Left lung (tissue), 10 donors: Measurements from ENCODE around the gene RSL24D1. TPM values are rescaled to one million over a fixed set of nuclear protein-coding genes. Genes with fewer than 3 reads are reported as not detected.

Experiments used
- ATAC-seq: fragments of 200-7000 bp; cut with Tn5 transposase; one replicate; pipeline ENCODE4 v1.9.1; 2020; ENCODE audit warnings: moderate library complexity
- DNase-seq, 4 donors: peaks; one replicate each; pipeline ENCODE4 v3.0.0-alpha.2; 2013 to 2020
- H3K27ac ChIP-seq, 2 donors: fragments of 200-600 bp; sonication (generic) in 1 of 2; one replicate each; pipeline versions ENCODE4 v1.5.0 to v1.8.0; 2020 to 2021
- H3K27me3 ChIP-seq, 2 donors: fragments of 200-600 bp; sonication (generic) in 1 of 2; one replicate each; pipeline versions ENCODE4 v1.5.0 to v1.8.0; 2020 to 2021
- H3K36me3 ChIP-seq, 2 donors: fragments of 200-600 bp; sonication (generic) in 1 of 2; one replicate each; pipeline versions ENCODE4 v1.5.0 to v1.8.0; 2020 to 2021
- H3K4me1 ChIP-seq, 2 donors: fragments of 200-600 bp; one replicate each; pipeline ENCODE4 v1.8.0; 2021
- H3K4me3 ChIP-seq, 2 donors: fragments of 200-600 bp; sonication (generic) in 1 of 2; one replicate each; pipeline versions ENCODE4 v1.5.0 to v1.8.0; 2020 to 2021; ENCODE audit warnings: mild to moderate bottlenecking in 1 of 2
- H3K9me3 ChIP-seq, 2 donors: fragments of 200-600 bp; sonication (generic) in 1 of 2; one replicate each; pipeline versions ENCODE4 v1.5.0 to v1.8.0; 2020 to 2021
- CTCF ChIP-seq, 2 donors: fragments of 200-600 bp; sonication (generic) in 1 of 2; IDR thresholded peaks; one replicate each; pipeline versions ENCODE4 v1.5.0 to v1.8.0; 2021; ENCODE audit warnings: antibody characterized with exemption in 2 of 2
- intact Hi-C, 2 donors: fragments of 100-400 bp; cut with DNase I; formaldehyde crosslinking; loops; one replicate each; pipeline versions ENCODE4 v1.11.2 to v1.14.2; 2022
- polyA plus RNA-seq, 6 donors: library from polyadenylated mRNA; unstranded; fragments of 120-200 nt; gene quantifications; one replicate each; pipeline ENCODE4 v1.2.1, GENCODE V29; 2013; ENCODE audit not compliant: insufficient read length in 6 of 6
- total RNA-seq, 2 donors: library from RNA; stranded (reverse); fragmentation: NEBNext Ultra II Directional; extraction: Animal tissue kit (Norgen Biotek cat#: 25700); gene quantifications; one replicate each; pipeline ENCODE4 v1.2.1, GENCODE V29; 2021
- donor health status: DM: no; HTN: yes; CAD: no.
- donor health status: DM: no; HTN: no; CAD: no.

Gene RSL24D1
- total and polyA plus RNA-seq, 8 donors: 43.5 to 155 (median 128) TPM

DNA sequence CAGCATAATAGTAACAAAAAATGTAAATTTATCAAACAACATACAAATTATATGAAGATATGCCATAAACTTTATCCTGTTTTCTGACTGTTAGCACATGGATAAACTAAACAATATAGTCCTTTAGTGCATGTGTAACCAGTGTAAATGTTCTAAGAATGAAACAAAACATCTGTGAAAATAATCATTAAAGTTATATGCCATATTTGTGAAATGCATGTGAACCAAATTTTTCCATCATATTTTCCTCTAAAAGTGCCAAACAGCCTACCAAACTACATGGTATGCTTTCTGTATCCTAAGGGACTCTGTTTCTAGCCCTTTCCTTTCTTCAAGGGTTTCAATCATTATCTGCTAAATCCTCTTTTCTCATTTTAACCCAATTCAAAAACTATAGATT, 23.9 kb upstream of the RSL24D1 start:
- peak overlapping the region; percentile 91 to 93 for H3K27ac ChIP-seq
- peak in 1 of 4 donors; percentile 34 for DNase-seq
- TF ChIP-seq CTCF (IDR thresholded peaks at IDR 0.05): no peak
- intact Hi-C loops: no loop called here
- H3K4me3 ChIP-seq: no peak overlapping the region
- H3K36me3 ChIP-seq: peaks cover 0 to 6% of the 10 kb centered on the region in 2 donors
- no peaks in the 10 kb centered on the region for H3K27me3 ChIP-seq
- ATAC-seq: no peak
- H3K9me3 ChIP-seq: no peaks in the 10 kb centered on the region
- H3K4me1 ChIP-seq: peaks cover 19 to 80% of the 10 kb centered on the region in 2 donors

GRCh38 chr15:55218056-55218455, 21.3 kb upstream of the RSL24D1 start:
- Histone ChIP-seq H3K27ac (peak overlapping the region; percentile 61 to 93), H3K4me1 (peaks cover 17 to 60% of the 10 kb centered on the region in 2 donors), H3K9me3 (no peaks in the 10 kb centered on the region), H3K27me3 (no peaks in the 10 kb centered on the region), H3K36me3 (no peaks in the 10 kb centered on the region), H3K4me3 (no peak overlapping the region)
- DNase-seq (no peak), ATAC-seq (no peak)
- no peak for TF ChIP-seq CTCF (IDR thresholded peaks at IDR 0.05)
- intact Hi-C loops: loop anchor here in 1 of 2 donors (5.0 to 10.0 kb wide), 2 partner anchors 74 to 217 kb away; no protein-coding TSS in a partner anchor

DNA sequence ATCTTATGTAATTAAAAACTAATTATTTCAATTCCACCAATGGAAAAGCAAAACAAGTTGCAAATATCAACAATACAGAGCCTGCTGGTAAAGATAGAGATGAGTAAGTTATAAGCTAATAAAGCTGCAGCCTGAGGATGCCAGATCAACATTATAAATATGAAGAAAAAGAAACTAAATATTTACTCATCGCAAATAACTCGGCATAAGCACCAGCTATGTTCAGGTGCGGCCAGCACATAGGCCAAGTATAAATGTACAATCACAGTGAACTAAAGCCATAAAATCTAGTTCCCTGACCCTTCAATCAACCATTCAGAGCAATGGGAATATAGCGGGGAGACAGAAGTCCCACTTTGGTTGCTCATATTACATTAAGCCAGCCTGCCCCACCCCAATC, 7.7 kb upstream of the RSL24D1 start:
- TF ChIP-seq CTCF (IDR thresholded peaks at IDR 0.05): no peak
- H3K4me3 ChIP-seq: no peak overlapping the region
- H3K36me3 ChIP-seq: peaks cover 0 to 35% of the 10 kb centered on the region in 2 donors
- ATAC-seq (no peak), DNase-seq (no peak)
- H3K27me3 ChIP-seq: no peaks in the 10 kb centered on the region
- no peaks in the 10 kb centered on the region for H3K9me3 ChIP-seq
- intact Hi-C loops: no loop called here
- no peaks in the 10 kb centered on the region for H3K4me1 ChIP-seq
- H3K27ac ChIP-seq: no peak overlapping the region

- peak; percentile 21 for ATAC-seq
- TF ChIP-seq CTCF (IDR thresholded peaks at IDR 0.05): no peak
Measured at GRCh38 chr15:55202206-55202605, 5.5 kb upstream of the RSL24D1 start.

GRCh38 chr15:55198706-55199105, 2.0 kb upstream of the RSL24D1 start:
- intact Hi-C loops: no loop called here
- no peak for TF ChIP-seq CTCF (IDR thresholded peaks at IDR 0.05)
- no peak for ATAC-seq

More at GRCh38 chr15:55202206-55202605, 5.5 kb upstream of the RSL24D1 start:
- intact Hi-C loops: no loop called here
- no peaks in the 10 kb centered on the region for H3K9me3 ChIP-seq
- H3K4me3 ChIP-seq: no peak overlapping the region
- H3K36me3 ChIP-seq: peaks cover 0 to 34% of the 10 kb centered on the region in 2 donors
- H3K27ac ChIP-seq: no peak overlapping the region
- DNase-seq: no peak
- no peaks in the 10 kb centered on the region for H3K27me3 ChIP-seq
- peaks cover 0 to 9% of the 10 kb centered on the region in 2 donors for H3K4me1 ChIP-seq

More at GRCh38 chr15:55198706-55199105, 2.0 kb upstream of the RSL24D1 start:
- H3K9me3 ChIP-seq: no peaks in the 10 kb centered on the region
- H3K27me3 ChIP-seq: no peaks in the 10 kb centered on the region
- H3K27ac ChIP-seq: no peak overlapping the region
- DNase-seq: no peak
- peaks cover 17 to 31% of the 10 kb centered on the region in 2 donors for H3K4me1 ChIP-seq
- peaks cover 0 to under 1% of the 10 kb centered on the region in 2 donors for H3K36me3 ChIP-seq
- H3K4me3 ChIP-seq: no peak overlapping the region
